K562 treated with DMSO at 1 percent for 24 hours (cell line): ENCODE results near the gene ZNF536. TPM values are rescaled to one million over a fixed set of nuclear protein-coding genes. Genes with fewer than 3 reads are reported as not detected.

Experiments used
- total RNA-seq: library from RNA; unstranded; fragments of 300-600 nt; gene quantifications from 2 replicates; pipeline ENCODE4 v1.2.3, GENCODE V29; 2022; ENCODE audit warnings: low read depth; ENCODE audit not compliant: insufficient read depth

ZNF536 gene
- 0.06 TPM in 1 of 2 replicates, not detected in the other for total RNA-seq

GRCh38 chr19:30371960-30372824 is at the start of gene ZNF536:
TSS of gene ZNF536 (plus strand) at chr19:30372384. CDS start at chr19:30443563, 71,179 bp downstream.

